Measurements from ENCODE around the gene SND1.

SND1 gene

GRCh38 chr7:127736511-127736910 lies 84.5 kb downstream of the SND1 start:
- no peak for DNase-seq

- no peak for DNase-seq
These were observed 86.9 kb downstream of the SND1 start for GRCh38 chr7:127738859-127739258.

GRCh38 chr7:127741764-127742375 lies 89.9 kb downstream of the SND1 start:
- DNase-seq, result no peak

- DNase-seq, result no peak
These were observed 93.5 kb downstream of the SND1 start for GRCh38 chr7:127745445-127745844.

- peak; percentile 6 for DNase-seq
These were observed 99.1 kb downstream of the SND1 start for GRCh38 chr7:127751062-127751461.

- peak; percentile 19 for DNase-seq
These were observed 99.8 kb downstream of the SND1 start for GRCh38 chr7:127751490-127752448.

GRCh38 chr7:127752829-127753228 lies 100.8 kb downstream of the SND1 start:
- no peak for DNase-seq

- no peak for DNase-seq
These were observed 102.5 kb downstream of the SND1 start for GRCh38 chr7:127754457-127754856.

GRCh38 chr7:127755521-127755920 lies 103.5 kb downstream of the SND1 start:
- no peak for DNase-seq

GRCh38 chr7:127755965-127756364 lies 104.0 kb downstream of the SND1 start:
- DNase-seq, result no peak

- DNase-seq, result no peak
These were observed 106.1 kb downstream of the SND1 start for GRCh38 chr7:127758105-127758504.

GRCh38 chr7:127758845-127759244 lies 106.9 kb downstream of the SND1 start:
- no peak for DNase-seq

GRCh38 chr7:127759945-127760421 lies 108.0 kb downstream of the SND1 start:
- no peak for DNase-seq

GRCh38 chr7:127760436-127761031 lies 108.5 kb downstream of the SND1 start:
- DNase-seq, result no peak

- DNase-seq, result no peak
These were observed 109.2 kb downstream of the SND1 start for GRCh38 chr7:127761196-127761595.

- no peak for DNase-seq
These were observed 112.7 kb downstream of the SND1 start for GRCh38 chr7:127764681-127765080.

GRCh38 chr7:127765150-127765549 lies 113.2 kb downstream of the SND1 start:
- no peak for DNase-seq

GRCh38 chr7:127766831-127767459 lies 115.0 kb downstream of the SND1 start:
- DNase-seq, result no peak

- no peak for DNase-seq
These were observed 116.2 kb downstream of the SND1 start for GRCh38 chr7:127768241-127768640.

GRCh38 chr7:127769137-127769536 lies 117.1 kb downstream of the SND1 start:
- no peak for DNase-seq

- no peak for DNase-seq
These were observed 117.9 kb downstream of the SND1 start for GRCh38 chr7:127769696-127770400.

- no peak for DNase-seq
These were observed 118.9 kb downstream of the SND1 start for GRCh38 chr7:127770885-127771284.

- DNase-seq, result no peak
These were observed 119.7 kb downstream of the SND1 start for GRCh38 chr7:127771707-127772106.
